ENCODE measurements around the gene CHAD.

DNA sequence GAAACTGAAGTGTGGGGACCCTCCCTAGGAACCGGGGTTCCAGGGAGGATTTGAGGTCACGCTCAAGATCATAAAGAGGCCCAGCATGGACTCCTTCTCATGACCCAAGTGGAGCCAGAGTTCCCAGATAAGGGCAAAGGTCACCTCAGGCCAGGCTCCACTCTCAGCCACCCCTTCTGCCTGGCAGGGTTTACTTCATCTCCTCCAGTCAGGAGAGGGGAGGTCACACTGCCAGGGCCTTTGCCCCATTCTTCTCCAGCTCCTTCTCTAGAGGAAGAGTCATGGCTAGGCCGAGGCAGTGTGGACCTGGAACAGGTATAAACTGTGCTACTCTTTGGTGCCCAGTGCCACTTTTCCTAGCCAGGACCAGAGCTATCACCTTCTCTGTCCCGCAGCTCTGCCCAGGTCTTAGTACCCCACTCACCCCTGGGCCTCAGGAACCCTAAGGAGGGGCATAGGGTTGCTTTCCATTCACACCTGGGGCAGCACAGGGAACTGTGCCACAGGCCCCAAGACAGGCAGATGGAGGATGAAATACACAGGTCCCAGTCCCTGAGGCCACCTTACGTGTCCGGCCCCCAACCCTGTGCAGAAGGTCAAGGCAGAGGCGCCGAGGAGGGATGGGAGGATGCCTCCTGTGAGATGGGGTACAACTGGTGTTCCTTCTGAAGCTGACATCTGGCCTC, 43.5 kb downstream of the CHAD start:
- TF ChIP-seq BCL6B (tag by site-specific recombination; IDR thresholded peaks at IDR 0.05) (no peak), HOXA7 (CRISPR knock-in tag; IDR thresholded peaks at IDR 0.05; ENCODE audit: borderline replicate concordance) (no peak), ZEB2 (tag by site-specific recombination; IDR thresholded peaks at IDR 0.05) (no peak), GLI4 (tag by site-specific recombination; IDR thresholded peaks at IDR 0.05) (no peak), SCRT2 (tag by site-specific recombination; IDR thresholded peaks at IDR 0.05) (no peak; the same call in 1 of the 2 replicates), ZNF248 (tag by site-specific recombination; IDR thresholded peaks at IDR 0.05) (no peak), ZNF19 (tag by site-specific recombination; IDR thresholded peaks at IDR 0.05; ENCODE audit: low read depth) (no peak)
- TF ChIP-seq, protein P1, sequence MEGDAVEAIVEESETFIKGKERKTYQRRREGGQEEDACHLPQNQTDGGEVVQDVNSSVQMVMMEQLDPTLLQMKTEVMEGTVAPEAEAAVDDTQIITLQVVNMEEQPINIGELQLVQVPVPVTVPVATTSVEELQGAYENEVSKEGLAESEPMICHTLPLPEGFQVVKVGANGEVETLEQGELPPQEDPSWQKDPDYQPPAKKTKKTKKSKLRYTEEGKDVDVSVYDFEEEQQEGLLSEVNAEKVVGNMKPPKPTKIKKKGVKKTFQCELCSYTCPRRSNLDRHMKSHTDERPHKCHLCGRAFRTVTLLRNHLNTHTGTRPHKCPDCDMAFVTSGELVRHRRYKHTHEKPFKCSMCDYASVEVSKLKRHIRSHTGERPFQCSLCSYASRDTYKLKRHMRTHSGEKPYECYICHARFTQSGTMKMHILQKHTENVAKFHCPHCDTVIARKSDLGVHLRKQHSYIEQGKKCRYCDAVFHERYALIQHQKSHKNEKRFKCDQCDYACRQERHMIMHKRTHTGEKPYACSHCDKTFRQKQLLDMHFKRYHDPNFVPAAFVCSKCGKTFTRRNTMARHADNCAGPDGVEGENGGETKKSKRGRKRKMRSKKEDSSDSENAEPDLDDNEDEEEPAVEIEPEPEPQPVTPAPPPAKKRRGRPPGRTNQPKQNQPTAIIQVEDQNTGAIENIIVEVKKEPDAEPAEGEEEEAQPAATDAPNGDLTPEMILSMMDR (tag by site-specific recombination; IDR thresholded peaks at IDR 0.05): no peak
- TF ChIP-seq, protein P2, sequence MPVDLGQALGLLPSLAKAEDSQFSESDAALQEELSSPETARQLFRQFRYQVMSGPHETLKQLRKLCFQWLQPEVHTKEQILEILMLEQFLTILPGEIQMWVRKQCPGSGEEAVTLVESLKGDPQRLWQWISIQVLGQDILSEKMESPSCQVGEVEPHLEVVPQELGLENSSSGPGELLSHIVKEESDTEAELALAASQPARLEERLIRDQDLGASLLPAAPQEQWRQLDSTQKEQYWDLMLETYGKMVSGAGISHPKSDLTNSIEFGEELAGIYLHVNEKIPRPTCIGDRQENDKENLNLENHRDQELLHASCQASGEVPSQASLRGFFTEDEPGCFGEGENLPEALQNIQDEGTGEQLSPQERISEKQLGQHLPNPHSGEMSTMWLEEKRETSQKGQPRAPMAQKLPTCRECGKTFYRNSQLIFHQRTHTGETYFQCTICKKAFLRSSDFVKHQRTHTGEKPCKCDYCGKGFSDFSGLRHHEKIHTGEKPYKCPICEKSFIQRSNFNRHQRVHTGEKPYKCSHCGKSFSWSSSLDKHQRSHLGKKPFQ (tag by site-specific recombination; IDR thresholded peaks at IDR 0.05): no peak
